OCI-LY3 (cell line): ENCODE data around the gene SYT11.

Source experiments
- H2AFZ ChIP-seq: fragments of 200-600, 300-600 bp; shearing (Covaris generic); 2 replicates; pipeline ENCODE4 v1.6.0; 2014; ENCODE audit warnings: antibody characterized with exemption, low read depth, low read length
- H3K27ac ChIP-seq: fragments of 200-600, 300-600 bp; sonication (generic); 2 replicates; pipeline ENCODE4 v1.5.1; 2014; ENCODE audit warnings: mild to moderate bottlenecking, low read length, moderate library complexity, mixed read lengths
- H3K27me3 ChIP-seq: fragments of 200-600, 300-600 bp; sonication (generic); 2 replicates; pipeline ENCODE4 v1.6.1; 2014; ENCODE audit warnings: low read depth, low read length, mixed read lengths
- H3K36me3 ChIP-seq: fragments of 200-600, 300-600 bp; sonication (generic); replicated peaks from 2 replicates; pipeline ENCODE3; 2014; ENCODE audit warnings: low read depth, low read length, mixed read lengths
- H3K4me1 ChIP-seq: fragments of 300-600, 200-600 bp; sonication (generic); 2 replicates; pipeline ENCODE4 v1.6.1; 2014; ENCODE audit warnings: low read length, mixed read lengths
- H3K4me2 ChIP-seq: fragments of 200-600, 300-600 bp; sonication (generic); 2 replicates; pipeline ENCODE4 v1.6.1; 2014; ENCODE audit warnings: low read length, mixed read lengths
- H3K4me3 ChIP-seq: fragments of 300-600, 200-600 bp; sonication (generic); 2 replicates; pipeline ENCODE4 v1.5.1; 2014; ENCODE audit warnings: antibody characterized with exemption, mild to moderate bottlenecking, low read length, moderate library complexity
- H3K79me2 ChIP-seq: fragments of 300-600, 200-600 bp; shearing (Covaris generic); 2 replicates; pipeline ENCODE4 v1.6.1; 2014; ENCODE audit warnings: mild to moderate bottlenecking, low read length, mixed read lengths
- H3K9ac ChIP-seq: fragments of 300-600, 200-600 bp; shearing (Covaris generic); 2 replicates; pipeline ENCODE4 v1.6.0; 2014; ENCODE audit warnings: mild to moderate bottlenecking, low read length, moderate library complexity
- H3K9me3 ChIP-seq: fragments of 200-600, 300-600 bp; shearing (Covaris generic); 2 replicates; pipeline ENCODE4 v1.6.1; 2014; ENCODE audit warnings: low read length, mixed read lengths; ENCODE audit not compliant: insufficient read depth
- H4K20me1 ChIP-seq: fragments of 200-600, 300-600 bp; sonication (generic); 2 replicates; pipeline ENCODE4 v1.6.1; 2016; ENCODE audit warnings: low read length, mixed read lengths; ENCODE audit not compliant: insufficient read depth
- EZH2phosphoT487 ChIP-seq: fragments of 200-600 bp; shearing (Covaris generic); IDR thresholded peaks from 2 replicates; pipeline ENCODE4 v1.6.1; 2018; ENCODE audit warnings: antibody characterized with exemption, mixed run types, low read depth
- TF ChIP-seq, protein P1 (sequence below): fragments of 200-600, 300-600 bp; sonication (generic); IDR thresholded peaks from 2 replicates; pipeline ENCODE4 v1.5.1; 2014; ENCODE audit warnings: antibody characterized with exemption, low read length, low read depth

Gene SYT11

DNA sequence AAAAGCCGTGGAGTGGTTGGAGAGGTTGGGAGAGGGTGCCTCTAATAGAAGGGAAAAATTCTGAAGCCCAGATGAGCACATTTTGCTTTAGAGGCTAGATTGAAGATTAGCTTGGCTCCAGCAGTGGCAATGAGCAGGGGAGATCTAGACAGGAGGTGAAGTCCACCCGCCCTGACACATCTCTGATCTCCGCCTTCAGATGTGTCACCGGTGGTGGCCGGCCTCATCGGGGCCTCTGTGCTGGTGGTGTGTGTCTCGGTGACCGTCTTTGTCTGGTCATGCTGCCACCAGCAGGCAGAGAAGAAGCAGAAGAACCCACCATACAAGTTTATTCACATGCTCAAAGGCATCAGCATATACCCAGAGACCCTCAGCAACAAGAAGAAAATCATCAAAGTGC lies 8.4 kb downstream of the SYT11 start:
- no peak overlapping the region for H2AFZ ChIP-seq
- peaks cover 3% of the 10 kb centered on the region; the same call in 1 of the 2 replicates for H4K20me1 ChIP-seq
- peaks cover 4% of the 10 kb centered on the region for H3K36me3 ChIP-seq
- H3K27ac ChIP-seq, result no peak overlapping the region
- H3K27me3 ChIP-seq, result no peaks in the 10 kb centered on the region
- no peaks in the 10 kb centered on the region for H3K4me1 ChIP-seq
- no peaks in the 10 kb centered on the region for H3K9me3 ChIP-seq
- no peaks in the 10 kb centered on the region; the same call in 1 of the 2 replicates for H3K79me2 ChIP-seq
- TF ChIP-seq EZH2phosphoT487, result no peak
- TF ChIP-seq, protein P1, sequence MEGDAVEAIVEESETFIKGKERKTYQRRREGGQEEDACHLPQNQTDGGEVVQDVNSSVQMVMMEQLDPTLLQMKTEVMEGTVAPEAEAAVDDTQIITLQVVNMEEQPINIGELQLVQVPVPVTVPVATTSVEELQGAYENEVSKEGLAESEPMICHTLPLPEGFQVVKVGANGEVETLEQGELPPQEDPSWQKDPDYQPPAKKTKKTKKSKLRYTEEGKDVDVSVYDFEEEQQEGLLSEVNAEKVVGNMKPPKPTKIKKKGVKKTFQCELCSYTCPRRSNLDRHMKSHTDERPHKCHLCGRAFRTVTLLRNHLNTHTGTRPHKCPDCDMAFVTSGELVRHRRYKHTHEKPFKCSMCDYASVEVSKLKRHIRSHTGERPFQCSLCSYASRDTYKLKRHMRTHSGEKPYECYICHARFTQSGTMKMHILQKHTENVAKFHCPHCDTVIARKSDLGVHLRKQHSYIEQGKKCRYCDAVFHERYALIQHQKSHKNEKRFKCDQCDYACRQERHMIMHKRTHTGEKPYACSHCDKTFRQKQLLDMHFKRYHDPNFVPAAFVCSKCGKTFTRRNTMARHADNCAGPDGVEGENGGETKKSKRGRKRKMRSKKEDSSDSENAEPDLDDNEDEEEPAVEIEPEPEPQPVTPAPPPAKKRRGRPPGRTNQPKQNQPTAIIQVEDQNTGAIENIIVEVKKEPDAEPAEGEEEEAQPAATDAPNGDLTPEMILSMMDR, result no peak
- H3K4me2 ChIP-seq, result no peak overlapping the region
- H3K9ac ChIP-seq, result no peak overlapping the region
- no peak overlapping the region for H3K4me3 ChIP-seq

DNA sequence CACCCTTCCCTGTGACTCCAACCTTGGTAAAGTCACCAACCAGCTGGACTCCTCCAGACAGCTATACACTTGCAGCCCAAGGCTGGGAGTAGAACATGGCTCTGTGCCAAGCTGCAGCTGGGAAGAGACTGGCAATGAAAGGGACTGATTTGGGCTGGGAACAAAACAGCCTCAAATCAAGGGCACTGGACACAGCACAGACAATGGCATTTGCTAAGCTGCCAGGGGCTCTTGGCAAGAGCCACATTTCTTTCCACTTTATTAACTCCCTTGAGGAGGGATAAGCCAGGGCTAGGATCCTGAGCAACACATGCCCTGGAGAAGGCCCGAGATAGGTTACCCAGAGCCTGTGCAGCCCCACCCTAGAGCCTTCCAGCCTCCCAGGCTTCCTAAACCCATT lies 12.0 kb downstream of the SYT11 start:
- Histone ChIP-seq H3K9ac (no peak overlapping the region), H3K27me3 (no peaks in the 10 kb centered on the region), H3K9me3 (no peaks in the 10 kb centered on the region), H2AFZ (no peak overlapping the region), H3K36me3 (peaks cover 4% of the 10 kb centered on the region), H3K4me2 (no peak overlapping the region), H3K4me1 (peaks cover 8% of the 10 kb centered on the region; the same call in 1 of the 2 replicates), H3K27ac (no peak overlapping the region), H3K4me3 (no peak overlapping the region), H3K79me2 (no peaks in the 10 kb centered on the region), H4K20me1 (peaks cover 3% of the 10 kb centered on the region; the same call in 1 of the 2 replicates)
- TF ChIP-seq, protein P1, result no peak
- TF ChIP-seq EZH2phosphoT487, result no peak

DNA sequence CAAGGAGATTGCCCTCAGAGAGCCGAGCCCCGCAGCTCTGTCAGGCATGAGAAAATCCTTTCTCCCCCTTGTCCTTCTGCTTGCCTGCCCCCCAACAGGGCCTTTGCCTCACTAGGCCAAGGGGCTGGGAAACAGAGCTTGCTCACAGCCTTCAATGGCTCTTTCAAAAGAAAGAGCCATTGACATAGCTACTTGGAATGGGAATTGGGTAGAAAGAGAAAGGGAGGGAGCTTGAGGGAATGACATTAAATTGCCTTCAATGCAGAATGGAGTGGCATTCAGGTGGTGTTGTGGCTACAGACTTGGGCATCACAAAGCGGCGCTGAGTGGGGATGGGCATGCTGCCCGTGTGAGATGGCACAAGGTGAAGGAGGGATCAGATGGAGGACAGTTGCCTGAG lies 13.2 kb downstream of the SYT11 start:
- Histone ChIP-seq H2AFZ (no peak overlapping the region), H3K4me1 (peaks cover 8% of the 10 kb centered on the region; the same call in 1 of the 2 replicates), H3K27ac (no peak overlapping the region), H4K20me1 (peaks cover 3% of the 10 kb centered on the region; the same call in 1 of the 2 replicates), H3K4me3 (no peak overlapping the region), H3K79me2 (no peaks in the 10 kb centered on the region), H3K9me3 (no peaks in the 10 kb centered on the region), H3K27me3 (no peaks in the 10 kb centered on the region), H3K9ac (no peak overlapping the region), H3K36me3 (peaks cover 4% of the 10 kb centered on the region), H3K4me2 (no peak overlapping the region)
- TF ChIP-seq EZH2phosphoT487, result no peak
- TF ChIP-seq, protein P1, result no peak

DNA sequence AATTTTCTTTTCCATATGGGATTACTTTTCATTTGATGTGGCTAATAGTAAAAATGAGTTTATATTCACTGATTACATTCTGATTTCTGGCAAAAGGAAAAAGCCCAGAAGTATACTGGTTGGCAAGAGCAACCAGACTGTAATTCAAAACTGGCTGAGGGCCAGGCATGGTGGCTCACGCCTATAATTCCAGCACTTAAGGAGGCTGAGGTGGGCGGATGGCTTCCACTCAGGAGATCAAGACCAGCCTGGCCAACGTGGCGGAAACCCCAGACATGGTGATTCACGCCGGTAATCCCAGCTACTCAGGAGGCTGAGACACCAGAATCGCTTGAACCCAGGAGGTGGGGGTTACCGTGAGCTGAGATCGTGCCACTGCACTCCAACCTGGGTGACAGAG lies 14.5 kb downstream of the SYT11 start:
- Histone ChIP-seq H3K4me1 (peaks cover 8% of the 10 kb centered on the region; the same call in 1 of the 2 replicates), H3K9me3 (no peaks in the 10 kb centered on the region), H3K27me3 (no peaks in the 10 kb centered on the region), H3K9ac (no peak overlapping the region), H3K4me3 (no peak overlapping the region), H3K79me2 (no peaks in the 10 kb centered on the region), H3K36me3 (peaks cover 4% of the 10 kb centered on the region), H2AFZ (no peak overlapping the region), H3K4me2 (no peak overlapping the region), H4K20me1 (no peaks in the 10 kb centered on the region), H3K27ac (no peak overlapping the region)
- TF ChIP-seq, protein P1, result no peak
- TF ChIP-seq EZH2phosphoT487, result no peak
